ENCODE results near the gene ATP11B. TPM values are rescaled to one million over a fixed set of nuclear protein-coding genes. Genes with fewer than 3 reads are reported as not detected.

ATP11B gene
- total RNA-seq, 1 donor from 2014 or later, result 38.6 TPM

- no peaks in the 10 kb centered on the region for H3K27me3 ChIP-seq (ENCODE audit: control insufficient read depth, insufficient read depth, low read length)
- H3K4me3 ChIP-seq (ENCODE audit: low read depth, low read length), result no peak overlapping the region
- no peaks in the 10 kb centered on the region for H3K36me3 ChIP-seq (ENCODE audit: control insufficient read depth, insufficient read depth, low read length)
- no peak for TF ChIP-seq CTCF (IDR thresholded peaks at IDR 0.05; ENCODE audit: insufficient read depth, low read length, poor library complexity, severe bottlenecking)
- DNase-seq (ENCODE audit: low read depth), result no peak
Measured at GRCh38 chr3:182895513-182896112, 102.3 kb downstream of the ATP11B start.

DNA sequence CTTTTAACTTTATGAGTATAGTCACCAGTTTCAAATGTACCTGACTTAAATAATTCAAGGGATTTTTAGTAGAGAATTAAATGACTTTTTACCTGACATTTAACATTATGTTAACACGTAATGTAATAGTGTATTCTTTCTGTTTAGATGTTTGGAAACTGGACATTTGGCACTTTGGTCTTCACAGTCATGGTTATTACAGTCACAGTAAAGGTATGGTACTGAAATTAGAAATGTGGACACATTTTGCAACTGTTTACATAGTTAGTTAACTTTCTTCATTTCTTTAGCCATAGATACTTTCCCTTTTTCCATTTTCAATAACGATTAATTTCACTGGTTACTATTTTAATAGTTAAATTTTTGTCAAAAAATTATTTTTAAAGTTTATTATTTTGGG is 103.2 kb downstream of the ATP11B start:
- H3K4me3 ChIP-seq (ENCODE audit: low read depth, low read length), result no peak overlapping the region
- no peaks in the 10 kb centered on the region for H3K36me3 ChIP-seq (ENCODE audit: control insufficient read depth, insufficient read depth, low read length)
- TF ChIP-seq CTCF (IDR thresholded peaks at IDR 0.05; ENCODE audit: insufficient read depth, low read length, poor library complexity, severe bottlenecking), result no peak
- no peak for DNase-seq (ENCODE audit: low read depth)
- H3K27me3 ChIP-seq (ENCODE audit: control insufficient read depth, insufficient read depth, low read length), result no peaks in the 10 kb centered on the region

- Histone ChIP-seq H3K4me3 (ENCODE audit: low read depth, low read length) (no peak overlapping the region), H3K36me3 (ENCODE audit: control insufficient read depth, insufficient read depth, low read length) (no peaks in the 10 kb centered on the region), H3K27me3 (ENCODE audit: control insufficient read depth, insufficient read depth, low read length) (no peaks in the 10 kb centered on the region)
- no peak for TF ChIP-seq CTCF (IDR thresholded peaks at IDR 0.05; ENCODE audit: insufficient read depth, low read length, poor library complexity, severe bottlenecking)
- DNase-seq (ENCODE audit: low read depth), result no peak
Measured at GRCh38 chr3:182902236-182902635, 108.9 kb downstream of the ATP11B start.

- Histone ChIP-seq H3K36me3 (ENCODE audit: control insufficient read depth, insufficient read depth, low read length) (no peaks in the 10 kb centered on the region), H3K4me3 (ENCODE audit: low read depth, low read length) (no peak overlapping the region), H3K27me3 (ENCODE audit: control insufficient read depth, insufficient read depth, low read length) (no peaks in the 10 kb centered on the region)
- no peak for DNase-seq (ENCODE audit: low read depth)
- TF ChIP-seq CTCF (IDR thresholded peaks at IDR 0.05; ENCODE audit: insufficient read depth, low read length, poor library complexity, severe bottlenecking), result no peak
Measured at GRCh38 chr3:182904164-182904563, 110.9 kb downstream of the ATP11B start.

DNA sequence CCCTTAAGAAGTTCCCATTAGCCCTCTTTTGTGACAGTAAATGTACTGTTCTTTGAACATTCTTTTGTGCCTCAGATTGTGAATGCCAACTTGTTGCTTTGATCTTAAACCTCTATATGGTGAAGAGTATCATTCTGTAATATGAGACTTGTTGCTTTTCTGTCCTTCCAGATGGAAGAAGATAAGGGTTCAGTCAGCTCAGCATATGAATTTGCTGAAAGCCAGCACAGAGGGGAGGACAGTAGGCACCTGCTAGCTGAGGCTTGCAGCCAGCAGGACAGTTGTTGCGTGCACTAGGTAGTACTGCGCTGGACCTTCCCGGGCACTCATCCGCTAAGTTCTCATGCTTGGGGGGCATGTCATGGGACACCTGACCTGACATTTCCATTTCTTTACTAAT is 112.3 kb downstream of the ATP11B start:
- no peak overlapping the region for H3K4me3 ChIP-seq (ENCODE audit: low read depth, low read length)
- TF ChIP-seq CTCF (IDR thresholded peaks at IDR 0.05; ENCODE audit: insufficient read depth, low read length, poor library complexity, severe bottlenecking), result no peak
- DNase-seq (ENCODE audit: low read depth), result no peak

DNA sequence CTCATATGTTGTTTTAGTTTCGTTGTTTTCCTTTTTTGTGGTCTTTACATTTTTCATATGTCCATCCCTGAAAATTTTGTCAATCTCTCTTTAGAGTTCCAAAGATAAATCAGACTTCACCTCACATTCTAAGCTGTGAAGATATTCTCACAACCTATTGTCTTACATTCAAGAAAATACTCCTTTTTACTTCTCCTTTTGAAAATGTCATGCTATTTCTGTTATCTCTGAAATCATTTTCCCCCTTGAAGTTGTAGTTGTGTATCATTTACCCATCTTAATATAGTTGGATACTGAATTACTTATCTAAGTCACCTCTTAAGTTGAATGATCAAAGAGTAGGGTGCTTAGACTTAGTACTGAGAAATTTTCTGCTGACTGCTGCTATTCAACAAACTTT is 112.7 kb downstream of the ATP11B start:
- no peak for DNase-seq (ENCODE audit: low read depth)
- TF ChIP-seq CTCF (IDR thresholded peaks at IDR 0.05; ENCODE audit: insufficient read depth, low read length, poor library complexity, severe bottlenecking), result no peak
- no peaks in the 10 kb centered on the region for H3K36me3 ChIP-seq (ENCODE audit: control insufficient read depth, insufficient read depth, low read length)
- H3K27me3 ChIP-seq (ENCODE audit: control insufficient read depth, insufficient read depth, low read length), result no peaks in the 10 kb centered on the region
- no peak overlapping the region for H3K4me3 ChIP-seq (ENCODE audit: low read depth, low read length)

More for the DNA sequence above, 112.3 kb downstream of the ATP11B start:
- Histone ChIP-seq H3K27me3 (ENCODE audit: control insufficient read depth, insufficient read depth, low read length) (no peaks in the 10 kb centered on the region), H3K36me3 (ENCODE audit: control insufficient read depth, insufficient read depth, low read length) (no peaks in the 10 kb centered on the region)
